Colonic mucosa (tissue), 4 donors: ENCODE results near the gene CHAC2. TPM values are rescaled to one million over a fixed set of nuclear protein-coding genes. Genes with fewer than 3 reads are reported as not detected.
"Not testable (repeated sequence)": the region's sequence is repeated elsewhere in the genome, so short reads cannot be mapped to it uniquely, and the experiment has no call there.

Source experiments
- DNase-seq: peaks from one replicate; pipeline ENCODE4 v3.0.0-alpha.2; 2020
- H3K27ac ChIP-seq: fragments of 200-600 bp; one replicate; pipeline ENCODE4 v1.8.0; 2021
- H3K27me3 ChIP-seq: fragments of 200-600 bp; one replicate; pipeline ENCODE4 v1.8.0; 2021
- H3K36me3 ChIP-seq: fragments of 200-600 bp; one replicate; pipeline ENCODE4 v1.8.0; 2021
- H3K4me1 ChIP-seq: fragments of 200-600 bp; one replicate; pipeline ENCODE4 v1.8.0; 2021; ENCODE audit warnings: mild to moderate bottlenecking
- H3K4me3 ChIP-seq: fragments of 200-600 bp; one replicate; pipeline ENCODE4 v1.8.0; 2021
- H3K9ac ChIP-seq, 2 donors: one replicate each; pipeline ENCODE4 v1.7.0; 2013; ENCODE audit warnings: control low read depth in 2 of 2, low read depth in 2 of 2, low read length in 2 of 2
- H3K9me3 ChIP-seq: fragments of 200-600 bp; one replicate; pipeline ENCODE4 v1.8.0; 2021
- intact Hi-C: fragments of 100-400 bp; cut with DNase I; formaldehyde crosslinking; loops from one replicate; pipeline ENCODE4 v1.14.1; 2022
- total RNA-seq, 2 donors: library from RNA; stranded (reverse); fragmentation: NEBNext Ultra II Directional in 1 of 2; extraction: Animal tissue kit (Norgen Biotek cat#: 25700) in 1 of 2; gene quantifications; one replicate each; pipeline ENCODE4 v1.2.1, GENCODE V29; 2021
- TF ChIP-seq, protein P1 (sequence below): fragments of 200-600 bp; IDR thresholded peaks from one replicate; pipeline ENCODE4 v1.8.0; 2022; ENCODE audit warnings: antibody characterized with exemption, mild to moderate bottlenecking
- donor health status: healthy.
- donor health status: DM: no; HTN: no; CAD: no.
- donor health status: DM: no; HTN: no; CAD: no.

The CHAC2 gene
- total RNA-seq = 1 to 10 TPM; 3.2 to 9.6 TPM

DNA sequence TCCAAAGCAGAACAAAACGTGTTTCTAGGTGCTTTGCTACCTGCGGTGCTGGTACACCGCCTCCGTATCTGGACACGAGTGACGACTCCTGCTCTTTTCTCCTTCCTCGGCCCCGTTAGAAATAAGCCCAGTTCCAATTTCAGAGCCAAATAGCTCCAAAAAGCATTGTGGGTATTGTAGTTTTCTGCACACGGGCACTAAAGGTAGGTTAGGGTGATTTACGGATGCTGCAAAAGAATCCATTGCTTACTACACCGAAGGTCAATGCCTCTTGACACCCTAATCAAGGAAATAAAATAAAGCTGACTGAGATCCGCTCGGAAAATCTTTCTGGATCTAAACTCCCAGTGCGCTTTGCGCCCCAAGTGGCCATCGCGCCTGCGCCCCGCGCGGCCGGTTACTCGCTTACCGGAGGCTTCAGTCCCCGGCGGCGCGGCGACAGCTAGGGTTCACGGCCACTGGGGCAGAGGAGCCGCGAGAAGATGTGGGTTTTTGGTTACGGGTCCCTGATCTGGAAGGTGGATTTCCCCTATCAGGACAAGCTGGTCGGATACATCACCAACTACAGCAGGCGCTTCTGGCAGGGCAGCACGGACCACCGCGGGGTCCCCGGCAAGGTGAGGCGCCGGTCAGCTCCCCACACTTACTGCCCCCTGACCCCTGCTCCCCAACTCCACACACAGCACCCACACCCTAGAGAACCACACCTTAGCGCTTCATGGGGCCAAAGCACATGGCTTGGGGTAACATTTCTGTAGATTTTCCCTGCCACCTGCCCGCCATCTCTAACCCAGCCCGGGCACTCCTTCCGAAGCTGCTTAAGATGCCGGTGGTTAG is at the start of gene CHAC2:
CHAC2 (plus strand) TSS at position 400 of the 837 bp plus-strand sequence; CDS start at position 483, 83 bp downstream.
- Histone ChIP-seq H3K27ac (peak within 1 kb of the TSS; percentile 54), H3K9me3 (no peaks in the 10 kb centered on the region), H3K4me1 (no peaks in the 10 kb centered on the region), H3K4me3 (peak within 1 kb of the TSS; percentile 67), H3K36me3 (peaks cover 8% of the 10 kb centered on the region), H3K27me3 (no peaks in the 10 kb centered on the region), H3K9ac (peak within 1 kb of the TSS; percentile 53 to 61)
- DNase-seq = peak; percentile 91
- intact Hi-C loops = no loop called here
- TF ChIP-seq, protein P1, sequence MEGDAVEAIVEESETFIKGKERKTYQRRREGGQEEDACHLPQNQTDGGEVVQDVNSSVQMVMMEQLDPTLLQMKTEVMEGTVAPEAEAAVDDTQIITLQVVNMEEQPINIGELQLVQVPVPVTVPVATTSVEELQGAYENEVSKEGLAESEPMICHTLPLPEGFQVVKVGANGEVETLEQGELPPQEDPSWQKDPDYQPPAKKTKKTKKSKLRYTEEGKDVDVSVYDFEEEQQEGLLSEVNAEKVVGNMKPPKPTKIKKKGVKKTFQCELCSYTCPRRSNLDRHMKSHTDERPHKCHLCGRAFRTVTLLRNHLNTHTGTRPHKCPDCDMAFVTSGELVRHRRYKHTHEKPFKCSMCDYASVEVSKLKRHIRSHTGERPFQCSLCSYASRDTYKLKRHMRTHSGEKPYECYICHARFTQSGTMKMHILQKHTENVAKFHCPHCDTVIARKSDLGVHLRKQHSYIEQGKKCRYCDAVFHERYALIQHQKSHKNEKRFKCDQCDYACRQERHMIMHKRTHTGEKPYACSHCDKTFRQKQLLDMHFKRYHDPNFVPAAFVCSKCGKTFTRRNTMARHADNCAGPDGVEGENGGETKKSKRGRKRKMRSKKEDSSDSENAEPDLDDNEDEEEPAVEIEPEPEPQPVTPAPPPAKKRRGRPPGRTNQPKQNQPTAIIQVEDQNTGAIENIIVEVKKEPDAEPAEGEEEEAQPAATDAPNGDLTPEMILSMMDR = peak; percentile 36

DNA sequence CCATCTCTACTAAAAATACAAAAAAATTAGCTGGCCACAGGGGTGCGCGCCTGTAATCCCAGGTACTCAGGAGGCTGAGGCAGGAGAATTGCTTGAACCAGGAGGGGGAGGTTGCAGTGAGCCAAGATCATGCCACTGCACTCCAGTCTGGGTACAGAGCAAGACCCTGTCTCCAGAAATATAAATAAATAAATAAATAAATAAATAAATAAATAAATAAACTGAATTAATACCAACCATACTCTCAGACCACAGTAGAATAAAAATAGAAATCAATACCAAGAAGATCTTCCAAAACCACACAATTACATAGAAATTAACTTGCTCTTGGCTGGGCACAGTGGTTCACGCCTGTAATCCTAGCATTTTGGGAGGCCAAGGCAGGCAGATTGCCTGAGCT is 46.7 kb upstream of the CHAC2 start:
- H3K4me1 ChIP-seq, H3K27me3 ChIP-seq, intact Hi-C loops, H3K9me3 ChIP-seq, DNase-seq, H3K9ac ChIP-seq, H3K27ac ChIP-seq, H3K4me3 ChIP-seq, H3K36me3 ChIP-seq: not testable (repeated sequence)

DNA sequence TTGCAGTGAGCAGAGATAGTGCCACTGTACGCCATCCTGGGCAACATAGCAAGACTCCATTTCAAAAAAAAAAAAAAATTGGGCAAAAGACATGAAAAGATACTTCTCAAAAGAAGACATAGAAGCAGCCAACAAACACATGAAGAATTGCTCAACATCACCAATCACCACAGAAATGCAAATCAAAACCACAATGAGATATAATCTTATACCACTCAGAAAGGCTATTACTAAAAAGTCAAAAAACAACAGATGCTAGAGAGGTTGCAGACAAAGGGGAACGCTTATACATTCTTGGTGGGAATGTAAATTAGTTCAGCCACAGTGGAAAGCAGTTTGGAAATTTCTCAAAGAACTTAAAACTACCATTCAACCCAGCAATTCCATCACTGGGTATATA is 43.1 kb upstream of the CHAC2 start:
- intact Hi-C loops = no loop called here
- no peaks in the 10 kb centered on the region for H3K9me3 ChIP-seq
- TF ChIP-seq, protein P1 = no peak

GRCh38 chr2:53725662-53726061 is 41.9 kb upstream of the CHAC2 start:
- TF ChIP-seq, protein P1 = no peak
- H3K27ac ChIP-seq = no peak overlapping the region
- H3K9ac ChIP-seq = no peak overlapping the region
- no peaks in the 10 kb centered on the region for H3K27me3 ChIP-seq
- H3K4me1 ChIP-seq = no peaks in the 10 kb centered on the region
- no peaks in the 10 kb centered on the region for H3K9me3 ChIP-seq
- no peak for DNase-seq
- intact Hi-C loops = no loop called here
- H3K4me3 ChIP-seq = no peak overlapping the region
- no peaks in the 10 kb centered on the region for H3K36me3 ChIP-seq

More for the DNA sequence above, 43.1 kb upstream of the CHAC2 start:
- Histone ChIP-seq H3K4me3 (no peak overlapping the region), H3K27ac (no peak overlapping the region), H3K9ac (no peak overlapping the region), H3K36me3 (no peaks in the 10 kb centered on the region), H3K27me3 (no peaks in the 10 kb centered on the region), H3K4me1 (no peaks in the 10 kb centered on the region)
- no peak for DNase-seq

- Histone ChIP-seq H3K4me1 (no peaks in the 10 kb centered on the region), H3K36me3 (no peaks in the 10 kb centered on the region), H3K4me3 (no peak overlapping the region), H3K9me3 (no peaks in the 10 kb centered on the region), H3K27ac (no peak overlapping the region), H3K9ac (no peak overlapping the region), H3K27me3 (no peaks in the 10 kb centered on the region)
- no peak for DNase-seq
- TF ChIP-seq, protein P1 = no peak
- intact Hi-C loops = no loop called here
Measured at GRCh38 chr2:53727921-53728320, 39.7 kb upstream of the CHAC2 start.

DNA sequence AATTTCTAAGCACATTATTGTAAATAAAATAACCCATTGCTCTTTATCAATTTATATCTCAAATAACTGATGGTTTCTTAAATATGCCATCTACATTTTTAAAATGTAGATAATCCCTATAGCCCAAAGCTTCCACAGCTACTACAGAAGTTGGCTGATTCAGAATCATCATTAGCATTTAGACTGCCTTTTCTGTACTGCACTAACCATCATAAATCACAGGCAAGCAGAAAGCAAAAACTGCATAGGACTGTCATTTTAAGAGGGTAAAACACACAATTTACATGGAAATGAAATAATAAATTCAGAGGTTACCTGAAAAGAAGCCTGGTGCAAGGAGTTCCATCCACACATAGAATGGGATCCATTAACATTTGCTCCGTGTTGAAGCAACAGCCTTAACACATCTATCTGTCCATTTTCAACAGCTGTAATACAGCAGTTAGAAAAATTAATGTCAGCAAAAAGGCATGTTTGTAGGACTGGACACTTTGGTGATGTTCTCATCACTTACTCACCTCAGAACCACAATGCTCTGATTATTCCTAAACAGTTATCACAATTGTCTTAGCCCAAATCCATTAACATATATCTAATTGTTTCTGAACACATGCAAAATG is 38.4 kb upstream of the CHAC2 start:
- TF ChIP-seq, protein P1 = no peak
- intact Hi-C loops = no loop called here
- no peak for DNase-seq
- Histone ChIP-seq H3K9ac (no peak overlapping the region), H3K4me3 (no peak overlapping the region), H3K27me3 (no peaks in the 10 kb centered on the region), H3K4me1 (no peaks in the 10 kb centered on the region), H3K27ac (no peak overlapping the region), H3K36me3 (no peaks in the 10 kb centered on the region), H3K9me3 (no peaks in the 10 kb centered on the region)
